Pancreas (tissue), 10 donors: Measurements from ENCODE around the gene XG. TPM values are rescaled to one million over a fixed set of nuclear protein-coding genes. Genes with fewer than 3 reads are reported as not detected.
"Not testable (repeated sequence)": the region's sequence is repeated elsewhere in the genome, so short reads cannot be mapped to it uniquely, and the experiment has no call there.

Experiments
- ATAC-seq, 4 donors: fragments of 200-7000 bp; cut with Tn5 transposase; one replicate each; pipeline versions ENCODE4 v1.8.0 to v1.9.1; 2020; ENCODE audit warnings: mild to moderate bottlenecking in 4 of 4, moderate library complexity in 4 of 4
- DNase-seq, 6 donors: peaks; one replicate each; pipeline ENCODE4 v3.0.0-alpha.2; 2020
- FAIRE-seq: peaks from 2 replicates; lab custom pipeline; 2012; peaks lifted over from hg19 to GRCh38; lab: Jason Lieb, UNC
- H3K27ac ChIP-seq, 4 donors: fragments of 200-600 bp; sonication (generic); 1 replicate in 3 of 4; 2 replicates in 1 of 4; pipeline versions ENCODE4 v1.5.0 to v1.8.0; 2020
- H3K27me3 ChIP-seq, 4 donors: fragments of 200-600 bp; one replicate each; pipeline ENCODE4 v1.8.0; 2021
- H3K36me3 ChIP-seq, 3 donors: fragments of 200-600 bp; sonication (generic) in 1 of 3; one replicate each; pipeline versions ENCODE4 v1.5.0 to v1.8.0; 2020 to 2021
- H3K4me1 ChIP-seq, 3 donors: fragments of 200-600 bp; one replicate each; pipeline ENCODE4 v1.8.0; 2021
- H3K4me3 ChIP-seq, 4 donors: fragments of 200-600 bp; sonication (generic) in 2 of 4; one replicate each; pipeline versions ENCODE4 v1.5.0 to v1.8.0; 2020 to 2021
- H3K9me3 ChIP-seq, 4 donors: fragments of 200-600 bp; one replicate each; pipeline ENCODE4 v1.8.0; 2021
- CTCF ChIP-seq, 4 donors: fragments of 200-600 bp; sonication (generic) in 3 of 4; IDR thresholded peaks; one replicate each; pipeline versions ENCODE4 v1.5.0 to v1.8.0; 2021; ENCODE audit warnings: antibody characterized with exemption in 4 of 4
- WGBS, 2 donors: extraction: QIAGEN DNeasy Blood & Tissue Kit; methylation state at CpG; one replicate each; pipeline ENCODE4 v1.1.7; 2013; 5-methylcytosine and 5-hydroxymethylcytosine counted together
- intact Hi-C, 3 donors: fragments of 100-400 bp; cut with DNase I; formaldehyde crosslinking; loops; one replicate each; pipeline versions ENCODE4 v1.11.1 to v1.14.2; 2022
- polyA plus RNA-seq, 2 donors: library from polyadenylated mRNA; stranded (reverse); fragments of 200-250 nt; gene quantifications; one replicate each; pipeline ENCODE4 v1.2.3, GENCODE V29; 2013
- total RNA-seq, 6 donors: library from RNA; stranded (reverse); fragmentation: NEBNext Ultra II Directional in 4 of 6; extraction: Animal tissue kit (Norgen Biotek cat#: 25700) in 4 of 6; gene quantifications; one replicate each; pipeline versions ENCODE4 v1.2.1 to v1.2.4, GENCODE V29; 2021 to 2023
- donor health status: healthy with polysubstance abuse.
- donor health status: DM: no; HTN: no; CAD: no; lungs with moderate emphysema.
- donor health status: DM: no; HTN: no; CAD: no.
- donor health status: control.
- donor health status: control.
- donor health status: Bipolar disorder and iron deficiency.
- donor health status: DM: yes; HTN: yes; CAD: no.
- donor health status: DM: no; HTN: no; CAD: no.
- donor health status: DM: no; HTN: no; CAD: no.
- donor health status: DM: yes; HTN: yes; CAD: no.

XG gene
- total and polyA plus RNA-seq, 8 donors, result 0.11 to 0.38 (median 0.22) TPM; not detected in 4

- Histone ChIP-seq H3K4me3 (no peak overlapping the region), H3K27ac (no peak overlapping the region), H3K27me3 (no peaks in the 10 kb centered on the region), H3K36me3 (no peaks in the 10 kb centered on the region), H3K4me1 (no peaks in the 10 kb centered on the region), H3K9me3 (no peaks in the 10 kb centered on the region)
- FAIRE-seq (no peak), ATAC-seq (no peak), DNase-seq (no peak)
- no peak for TF ChIP-seq CTCF (IDR thresholded peaks at IDR 0.05)
- 65 to 76% methylated on average over 10 of the region's 10 CpGs for WGBS, 2 donors
- intact Hi-C loops, result no loop called here
Observed at GRCh38 chrX:2756548-2756947, 4.7 kb downstream of the XG start.

- H3K27ac ChIP-seq, result no peak overlapping the region
- intact Hi-C loops, result no loop called here
- ATAC-seq, result no peak
Observed at GRCh38 chrX:2761246-2761645, 9.4 kb downstream of the XG start.

GRCh38 chrX:2762671-2763070 lies 10.8 kb downstream of the XG start:
- H3K36me3 ChIP-seq, FAIRE-seq, intact Hi-C loops, H3K4me1 ChIP-seq, H3K9me3 ChIP-seq, H3K27me3 ChIP-seq, H3K4me3 ChIP-seq, H3K27ac ChIP-seq: not testable (repeated sequence)
- DNase-seq, result peak in 2 of 6 donors; percentile 13 to 51
- ATAC-seq, result peak in 3 of 4 donors; percentile 46 to 87 (median 56)
- 46 to 59% methylated on average over 4 of the region's 4 CpGs for WGBS, 2 donors

More at GRCh38 chrX:2761246-2761645, 9.4 kb downstream of the XG start:
- no peak for TF ChIP-seq CTCF (IDR thresholded peaks at IDR 0.05)
- no peaks in the 10 kb centered on the region for H3K36me3 ChIP-seq
- no peak overlapping the region for H3K4me3 ChIP-seq
- H3K4me1 ChIP-seq, result no peaks in the 10 kb centered on the region
- WGBS, 2 donors, result 66 to 72% methylated on average over 2 of the region's 2 CpGs
- FAIRE-seq (no peak), DNase-seq (no peak)
- H3K27me3 ChIP-seq, result no peaks in the 10 kb centered on the region
- H3K9me3 ChIP-seq, result no peaks in the 10 kb centered on the region

GRCh38 chrX:2764766-2765548 lies 13.1 kb downstream of the XG start:
- H3K36me3 ChIP-seq, FAIRE-seq, H3K27me3 ChIP-seq, H3K27ac ChIP-seq, H3K4me3 ChIP-seq, intact Hi-C loops, H3K9me3 ChIP-seq, ATAC-seq, H3K4me1 ChIP-seq, DNase-seq: not testable (repeated sequence)
- WGBS, 2 donors, result 86 to 87% methylated on average over 19 of the region's 19 CpGs

GRCh38 chrX:2765549-2765830 lies 13.7 kb downstream of the XG start:
- Histone ChIP-seq H3K36me3 (no peaks in the 10 kb centered on the region), H3K27ac (no peak overlapping the region), H3K4me1 (no peaks in the 10 kb centered on the region), H3K4me3 (no peak overlapping the region), H3K27me3 (no peaks in the 10 kb centered on the region), H3K9me3 (no peaks in the 10 kb centered on the region)
- FAIRE-seq (no peak), DNase-seq (no peak), ATAC-seq (no peak)
- intact Hi-C loops, result no loop called here
- WGBS, 2 donors, result 72% methylated on average over 5 of the region's 5 CpGs
- no peak for TF ChIP-seq CTCF (IDR thresholded peaks at IDR 0.05)

GRCh38 chrX:2766906-2767305 lies 15.1 kb downstream of the XG start:
- Histone ChIP-seq H3K27me3 (no peaks in the 10 kb centered on the region), H3K4me3 (no peak overlapping the region), H3K36me3 (no peaks in the 10 kb centered on the region), H3K4me1 (no peaks in the 10 kb centered on the region), H3K9me3 (no peaks in the 10 kb centered on the region), H3K27ac (no peak overlapping the region)
- TF ChIP-seq CTCF (IDR thresholded peaks at IDR 0.05), result no peak
- ATAC-seq, result peak in 1 of 4 donors; percentile 16
- intact Hi-C loops, result no loop called here
- DNase-seq, result no peak
- FAIRE-seq, result no peak
- 89 to 94% methylated on average over 11 of the region's 11 CpGs for WGBS, 2 donors
